HG03521 (cell line): ENCODE measurements around the gene GPR12.

ENCODE experiments used
- ATAC-seq: cut with Tn5 transposase; IDR thresholded peaks from one replicate; pipeline ENCODE4 v1.9.1; 2021; ENCODE audit warnings: mild to moderate bottlenecking, moderate library complexity; ENCODE audit not compliant: unreplicated experiment

Gene GPR12

GRCh38 chr13:26706381-26706780 lies 54.2 kb downstream of the GPR12 start:
- ATAC-seq: no peak

GRCh38 chr13:26705536-26705935 lies 55.0 kb downstream of the GPR12 start:
- no peak for ATAC-seq
